ENCODE results near the gene MTOR. TPM values are rescaled to one million over a fixed set of nuclear protein-coding genes. Genes with fewer than 3 reads are reported as not detected.

The MTOR gene
- total and polyA plus RNA-seq, 2 of the 8 experiments (the other 6 are each of a cell fraction or from before 2014, with no cell fraction given) = 44.2 to 76.8 TPM

DNA sequence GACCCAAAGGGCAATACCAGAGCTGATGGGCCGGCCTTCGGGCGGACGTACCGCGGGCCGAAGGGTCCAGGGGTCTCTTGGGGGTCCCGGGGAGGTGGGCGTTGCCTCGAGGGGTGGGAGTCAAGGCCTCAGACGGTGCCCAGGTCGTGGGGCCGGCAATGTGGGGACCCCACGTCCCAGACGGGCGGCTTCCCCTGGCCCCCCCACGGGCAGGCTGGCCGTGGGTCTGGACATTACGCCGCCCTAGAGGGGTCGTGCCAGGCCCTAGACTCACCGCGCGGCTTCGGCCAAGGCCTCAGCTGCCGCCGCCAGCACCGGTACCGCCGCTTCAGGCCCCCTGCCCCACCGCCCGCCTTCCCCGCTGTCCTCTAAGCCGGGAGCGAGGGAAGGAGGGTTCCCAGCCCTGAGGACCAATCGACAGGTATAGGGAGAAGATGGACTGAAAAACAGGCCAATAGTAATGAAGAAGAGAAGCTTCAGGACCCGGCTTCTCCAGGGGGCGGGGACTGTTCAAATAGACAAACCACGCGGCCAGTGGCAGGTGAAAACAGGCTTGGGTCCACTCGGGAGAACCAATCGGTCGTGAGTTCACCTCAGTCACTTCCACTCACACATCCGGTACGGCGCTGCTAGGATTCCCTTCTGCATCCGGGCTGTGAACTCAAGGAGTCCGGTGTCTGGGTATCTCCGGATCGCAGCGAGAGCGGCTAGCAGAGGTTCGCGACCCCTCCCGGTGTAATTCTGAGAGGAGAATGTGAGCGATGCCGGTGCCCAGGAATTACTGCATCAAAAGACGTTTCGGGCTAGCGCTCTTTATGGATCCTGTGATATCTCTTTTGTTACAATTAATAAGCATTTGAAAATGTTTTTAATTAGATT, at the start of gene MTOR (continued):
- no peak for TF ChIP-seq FOSL1 (IDR thresholded peaks at IDR 0.05; ENCODE audit: insufficient read depth, low read depth, low read length)
- TF ChIP-seq EZH2 (IDR thresholded peaks at IDR 0.05; ENCODE audit: low read depth, low read length, severe bottlenecking) = no peak
- no peak for TF ChIP-seq SUZ12 (IDR thresholded peaks at IDR 0.05; ENCODE audit: low read length)
- TF ChIP-seq BCL11A (IDR thresholded peaks at IDR 0.05; ENCODE audit: low read depth in 2 of 2, low read length in 2 of 2) = no peak
- TF ChIP-seq, protein P1, sequence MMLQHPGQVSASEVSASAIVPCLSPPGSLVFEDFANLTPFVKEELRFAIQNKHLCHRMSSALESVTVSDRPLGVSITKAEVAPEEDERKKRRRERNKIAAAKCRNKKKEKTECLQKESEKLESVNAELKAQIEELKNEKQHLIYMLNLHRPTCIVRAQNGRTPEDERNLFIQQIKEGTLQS (IDR thresholded peaks at IDR 0.05; ENCODE audit: insufficient read depth, low read depth, low read length) = no peak
- TF ChIP-seq RXRA (IDR thresholded peaks at IDR 0.05; ENCODE audit: insufficient read depth, low read depth, low read length) = no peak
- TF ChIP-seq CBX5 (IDR thresholded peaks at IDR 0.05; ENCODE audit: low read depth, low read length) = no peak
- peak; percentile 76 for TF ChIP-seq CREB1 (IDR thresholded peaks at IDR 0.05)
- peak in 1 of 2 experiments; percentile 11; a peak in 1 of 4 replicates for TF ChIP-seq RAD21 (IDR thresholded peaks at IDR 0.05 in 1 of 2, conservative IDR thresholded peaks at IDR 0.05 in 1 of 2; ENCODE audit: low read depth in 2 of 2, low read length in 2 of 2)
- peak; percentile 42 for TF ChIP-seq SRF (IDR thresholded peaks at IDR 0.05; ENCODE audit: low read depth, low read length)
- TF ChIP-seq SIRT6 (IDR thresholded peaks at IDR 0.05; ENCODE audit: low read length) = no peak
- peak; percentile 83 for TF ChIP-seq TAF1 (IDR thresholded peaks at IDR 0.05; ENCODE audit: low read depth, low read length)
- TF ChIP-seq KDM4A (IDR thresholded peaks at IDR 0.05; ENCODE audit: low read depth, low read length, severe bottlenecking) = no peak
- TF ChIP-seq GABPA (IDR thresholded peaks at IDR 0.05; ENCODE audit: borderline replicate concordance, insufficient read depth, low read length) = peak; percentile 99
- peak; percentile 16; the same call in 1 of the 2 replicates for TF ChIP-seq POLR2AphosphoS5 (IDR thresholded peaks at IDR 0.05; ENCODE audit: low read depth, low read length)
- TF ChIP-seq CBX8 (IDR thresholded peaks at IDR 0.05; ENCODE audit: borderline replicate concordance, low read depth, low read length) = no peak
- TF ChIP-seq YY1 (IDR thresholded peaks at IDR 0.05; ENCODE audit: low read depth, low read length) = peak; percentile 22; the same call in 1 of the 2 replicates
- TF ChIP-seq ZNF274 (IDR thresholded peaks at IDR 0.05; ENCODE audit: borderline replicate concordance, extremely low read depth, low read length) = no peak
- TF ChIP-seq, protein P2, sequence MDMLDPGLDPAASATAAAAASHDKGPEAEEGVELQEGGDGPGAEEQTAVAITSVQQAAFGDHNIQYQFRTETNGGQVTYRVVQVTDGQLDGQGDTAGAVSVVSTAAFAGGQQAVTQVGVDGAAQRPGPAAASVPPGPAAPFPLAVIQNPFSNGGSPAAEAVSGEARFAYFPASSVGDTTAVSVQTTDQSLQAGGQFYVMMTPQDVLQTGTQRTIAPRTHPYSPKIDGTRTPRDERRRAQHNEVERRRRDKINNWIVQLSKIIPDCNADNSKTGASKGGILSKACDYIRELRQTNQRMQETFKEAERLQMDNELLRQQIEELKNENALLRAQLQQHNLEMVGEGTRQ (IDR thresholded peaks at IDR 0.05; ENCODE audit: low read length) = no peak
- TF ChIP-seq TEAD4 (IDR thresholded peaks at IDR 0.05; ENCODE audit: low read depth, low read length) = peak; percentile 50; the same call in 1 of the 2 replicates
- no peak for TF ChIP-seq EP300 (IDR thresholded peaks at IDR 0.05; ENCODE audit: borderline replicate concordance in 1 of 2, low read depth in 2 of 2, low read length in 2 of 2)
- no peak for TF ChIP-seq KDM1A (IDR thresholded peaks at IDR 0.05; ENCODE audit: borderline replicate concordance, low read length)

All from H1 (cell line).